ENCODE data around the gene ADCY2. TPM values are rescaled to one million over a fixed set of nuclear protein-coding genes. Genes with fewer than 3 reads are reported as not detected.

Gene ADCY2
- polyA plus RNA-seq, 1 donor (not counting 4 experiments of a cell fraction or from before 2014, with no cell fraction given) = 0.13 TPM

- H3K27me3 ChIP-seq (ENCODE audit: control insufficient read depth, extremely low read depth, insufficient read depth, low read length) = no peaks in the 10 kb centered on the region
- H3K4me2 ChIP-seq (ENCODE audit: control insufficient read depth, extremely low read depth, insufficient read depth, low read depth, low read length) = no peak overlapping the region
- TF ChIP-seq CTCF (optimal IDR thresholded peaks at IDR 0.05 in 1 of 3, IDR thresholded peaks at IDR 0.05 in 1 of 3, conservative IDR thresholded peaks at IDR 0.05 in 1 of 3; ENCODE audit: extremely low read depth in 1 of 3, insufficient read depth in 2 of 3, low read length in 3 of 3) = no peak
- no peak for TF ChIP-seq EZH2 (IDR thresholded peaks at IDR 0.05; ENCODE audit: low read length)
- H3K4me3 ChIP-seq (ENCODE audit: control insufficient read depth in 2 of 3, extremely low read depth in 1 of 3, insufficient read depth in 2 of 3, low read depth in 1 of 3, low read length in 3 of 3) = no peak overlapping the region
- H3K9me3 ChIP-seq (ENCODE audit: control insufficient read depth, low read depth, low read length) = no peaks in the 10 kb centered on the region
- peaks cover 38% of the 10 kb centered on the region in 2 experiments for H3K36me3 ChIP-seq (ENCODE audit: control insufficient read depth in 2 of 2, extremely low read depth in 1 of 2, insufficient read depth in 2 of 2, low read length in 2 of 2)
- no peak overlapping the region for H2AFZ ChIP-seq (ENCODE audit: control insufficient read depth, low read length)
- H3K27ac ChIP-seq (ENCODE audit: control insufficient read depth, insufficient read depth, low read length) = no peak overlapping the region
- dilution Hi-C loops (cut with MboI; ENCODE audit: extremely low pct_ligation_motif_present, low sequenced_read_pairs) = no loop called here
- H4K20me1 ChIP-seq (ENCODE audit: control insufficient read depth, extremely low read depth, insufficient read depth, low read length) = peaks cover 3% of the 10 kb centered on the region
- peaks cover 42% of the 10 kb centered on the region for H3K79me2 ChIP-seq (ENCODE audit: control insufficient read depth, insufficient read depth, low read length)
- DNase-seq (ENCODE audit: low read depth, low spot score) = no peak
- no peak for FAIRE-seq
- H3K9ac ChIP-seq (ENCODE audit: control insufficient read depth, extremely low read depth, insufficient read depth, low read length) = no peak overlapping the region
- no peaks in the 10 kb centered on the region for H3K9me1 ChIP-seq (ENCODE audit: control insufficient read depth, extremely low read depth, insufficient read depth, low read length)
- H3K4me1 ChIP-seq (ENCODE audit: control insufficient read depth, extremely low read depth, insufficient read depth, low read length) = peaks cover 5% of the 10 kb centered on the region
Observed at GRCh38 chr5:7877851-7878250, 481.9 kb downstream of the ADCY2 start.

GRCh38 chr5:7878381-7878873, 482.5 kb downstream of the ADCY2 start:
- Histone ChIP-seq H3K4me2 (ENCODE audit: control insufficient read depth, extremely low read depth, insufficient read depth, low read depth, low read length) (no peak overlapping the region), H3K4me1 (ENCODE audit: control insufficient read depth, extremely low read depth, insufficient read depth, low read length) (peaks cover 5% of the 10 kb centered on the region), H3K9me3 (ENCODE audit: control insufficient read depth, low read depth, low read length) (no peaks in the 10 kb centered on the region), H2AFZ (ENCODE audit: control insufficient read depth, low read length) (no peak overlapping the region), H3K27ac (ENCODE audit: control insufficient read depth, insufficient read depth, low read length) (no peak overlapping the region), H4K20me1 (ENCODE audit: control insufficient read depth, extremely low read depth, insufficient read depth, low read length) (peaks cover 3% of the 10 kb centered on the region), H3K27me3 (ENCODE audit: control insufficient read depth, extremely low read depth, insufficient read depth, low read length) (no peaks in the 10 kb centered on the region), H3K79me2 (ENCODE audit: control insufficient read depth, insufficient read depth, low read length) (peaks cover 36% of the 10 kb centered on the region), H3K9me1 (ENCODE audit: control insufficient read depth, extremely low read depth, insufficient read depth, low read length) (no peaks in the 10 kb centered on the region), H3K4me3 (ENCODE audit: control insufficient read depth in 2 of 3, extremely low read depth in 1 of 3, insufficient read depth in 2 of 3, low read depth in 1 of 3, low read length in 3 of 3) (no peak overlapping the region), H3K9ac (ENCODE audit: control insufficient read depth, extremely low read depth, insufficient read depth, low read length) (no peak overlapping the region), H3K36me3 (ENCODE audit: control insufficient read depth in 2 of 2, extremely low read depth in 1 of 2, insufficient read depth in 2 of 2, low read length in 2 of 2) (peaks cover 33 to 41% of the 10 kb centered on the region in 2 experiments)
- DNase-seq (ENCODE audit: low read depth, low spot score) = no peak
- dilution Hi-C loops (cut with MboI; ENCODE audit: extremely low pct_ligation_motif_present, low sequenced_read_pairs) = no loop called here
- no peak for TF ChIP-seq CTCF (optimal IDR thresholded peaks at IDR 0.05 in 1 of 3, IDR thresholded peaks at IDR 0.05 in 1 of 3, conservative IDR thresholded peaks at IDR 0.05 in 1 of 3; ENCODE audit: extremely low read depth in 1 of 3, insufficient read depth in 2 of 3, low read length in 3 of 3)
- TF ChIP-seq EZH2 (IDR thresholded peaks at IDR 0.05; ENCODE audit: low read length) = no peak
- no peak for FAIRE-seq

Measured in keratinocyte (primary cell).